Retinal pigment epithelial cell (primary cell): ENCODE results near the gene ZC3H12C.

Source experiments
- DNase-seq: peaks from one replicate; pipeline ENCODE4 v3.0.0-alpha.2; 2010; ENCODE audit warnings: low read depth
- H3K4me3 ChIP-seq: 2 replicates; pipeline ENCODE4 v1.5.1; 2011; ENCODE audit warnings: mild to moderate bottlenecking, low read length, control low read depth, moderate library complexity
- CTCF ChIP-seq: conservative IDR thresholded peaks from 2 replicates; pipeline ENCODE4 v1.5.1; 2011; ENCODE audit warnings: low read depth, low read length, control low read depth, inconsistent platforms

ZC3H12C gene

GRCh38 chr11:110098645-110099044 lies 5.5 kb downstream of the ZC3H12C start:
- H3K4me3 ChIP-seq, result no peak overlapping the region
- no peak for DNase-seq
- no peak for TF ChIP-seq CTCF

- TF ChIP-seq CTCF, result no peak
- DNase-seq, result no peak
- H3K4me3 ChIP-seq, result no peak overlapping the region
These were observed 7.5 kb downstream of the ZC3H12C start for GRCh38 chr11:110100476-110101240.

- TF ChIP-seq CTCF, result no peak
- no peak for DNase-seq
These were observed 13.6 kb downstream of the ZC3H12C start for GRCh38 chr11:110106713-110107274.

GRCh38 chr11:110110854-110111253 lies 17.7 kb downstream of the ZC3H12C start:
- DNase-seq, result no peak
- no peak overlapping the region for H3K4me3 ChIP-seq
- no peak for TF ChIP-seq CTCF

More at GRCh38 chr11:110106713-110107274, 13.6 kb downstream of the ZC3H12C start:
- H3K4me3 ChIP-seq, result no peak overlapping the region

- no peak overlapping the region for H3K4me3 ChIP-seq
- no peak for TF ChIP-seq CTCF
- DNase-seq, result no peak
These were observed 19.3 kb downstream of the ZC3H12C start for GRCh38 chr11:110112457-110112856.

- no peak for DNase-seq
- no peak overlapping the region for H3K4me3 ChIP-seq
- TF ChIP-seq CTCF, result no peak
These were observed 20.3 kb downstream of the ZC3H12C start for GRCh38 chr11:110113505-110113904.

- DNase-seq, result no peak
- no peak for TF ChIP-seq CTCF
- H3K4me3 ChIP-seq, result no peak overlapping the region
These were observed 20.8 kb downstream of the ZC3H12C start for GRCh38 chr11:110113973-110114372.
